Umbilical cord (tissue), 2 donors: ENCODE data around the gene MED17. TPM values are rescaled to one million over a fixed set of nuclear protein-coding genes. Genes with fewer than 3 reads are reported as not detected.
"Not testable (repeated sequence)": the region's sequence is repeated elsewhere in the genome, so short reads cannot be mapped to it uniquely, and the experiment has no call there.

Experiments
- DNase-seq: peaks from one replicate; pipeline ENCODE4 v3.0.0-alpha.2; 2015; ENCODE audit warnings: low spot score
- total RNA-seq: library from RNA; depleted of rRNA; stranded (reverse); fragments of >200 nt; gene quantifications from one replicate; pipeline ENCODE4 v1.2.3, GENCODE V29; 2014; ENCODE audit warnings: low replicate concordance; ENCODE audit not compliant: insufficient read depth

MED17 gene
- total RNA-seq, 1 donor from 2014 or later: 37.3 TPM

DNA sequence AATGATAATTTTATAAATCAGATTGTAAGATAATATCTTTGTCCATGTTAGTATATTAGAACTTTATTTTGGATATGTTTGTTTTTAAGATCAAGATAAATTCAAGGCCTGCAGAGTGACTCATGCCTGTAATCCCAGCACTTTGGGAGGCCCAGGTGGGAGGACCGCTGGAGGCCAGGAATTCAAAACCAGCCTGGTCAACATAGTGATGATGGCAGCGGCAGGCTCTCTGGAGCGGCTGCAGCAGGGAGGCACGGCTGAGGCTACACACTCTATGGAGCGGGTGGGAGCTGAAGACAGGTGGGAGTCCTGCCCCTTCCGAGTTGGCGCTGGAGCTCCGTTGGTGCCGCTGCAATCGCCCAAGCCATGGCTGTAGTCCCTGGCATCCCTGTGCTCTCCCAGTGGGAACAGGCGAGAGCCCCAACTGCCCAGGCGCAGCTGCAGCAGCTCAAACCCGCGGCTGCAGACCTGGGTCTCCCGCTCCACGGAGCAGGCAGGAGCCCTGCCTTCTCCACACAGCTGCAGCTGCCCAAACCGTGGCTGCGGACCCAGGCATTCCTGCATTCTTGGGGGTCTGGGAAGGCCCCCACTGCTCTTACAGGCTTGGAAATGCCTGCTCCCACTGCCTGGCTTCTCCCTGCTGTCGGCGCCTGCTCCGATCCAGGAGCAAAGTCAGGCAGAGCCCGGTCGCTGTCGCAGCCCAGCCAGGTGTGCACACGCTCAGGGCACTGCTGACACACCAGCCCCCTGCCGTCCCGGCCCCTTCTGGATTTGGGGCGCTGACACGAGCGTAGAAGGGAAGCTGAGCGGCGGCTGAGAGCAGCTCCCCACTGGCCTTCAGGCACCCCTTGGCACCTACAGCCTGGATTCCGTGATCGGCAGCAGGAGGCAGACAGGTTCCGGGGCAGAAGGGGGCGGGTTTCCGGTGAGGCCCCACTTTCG lies 25.9 kb upstream of the MED17 start:
- DNase-seq: no peak

DNA sequence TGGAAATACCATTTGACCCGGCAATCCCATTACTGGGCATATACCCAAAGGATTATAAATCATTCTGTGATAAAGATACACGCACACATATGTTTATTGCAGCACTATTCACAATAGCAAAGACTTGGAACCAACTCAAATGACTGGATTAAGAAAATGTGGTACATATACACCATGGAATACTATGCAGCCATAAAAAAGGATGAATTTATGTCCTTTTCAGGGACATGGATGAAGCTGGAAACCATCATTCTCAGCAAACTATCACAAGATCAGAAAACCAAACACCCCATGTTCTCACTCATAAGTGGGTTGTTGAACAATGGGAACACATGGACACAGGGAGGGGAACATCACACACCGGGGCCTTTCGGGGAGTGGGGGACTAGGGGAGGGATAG lies 25.0 kb upstream of the MED17 start:
- not testable (repeated sequence) for DNase-seq

DNA sequence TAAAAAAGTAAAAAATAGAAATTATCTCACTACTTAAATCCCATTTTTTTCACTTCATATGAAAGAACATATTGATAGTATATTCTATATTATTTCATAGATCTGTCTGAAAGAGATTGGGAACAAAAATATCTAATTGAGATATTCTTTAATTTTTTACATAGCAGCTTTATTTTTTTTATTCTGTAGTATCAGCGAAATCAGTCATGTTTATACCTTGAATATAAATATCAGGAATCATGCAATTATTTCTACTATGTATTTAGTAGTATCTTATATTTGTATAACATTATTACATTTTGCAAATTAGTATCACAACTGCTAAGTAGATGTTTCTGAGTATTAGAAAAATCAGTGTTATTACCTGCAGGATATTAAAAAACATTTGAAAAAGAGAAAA lies 22.2 kb upstream of the MED17 start:
- DNase-seq: no peak

DNA sequence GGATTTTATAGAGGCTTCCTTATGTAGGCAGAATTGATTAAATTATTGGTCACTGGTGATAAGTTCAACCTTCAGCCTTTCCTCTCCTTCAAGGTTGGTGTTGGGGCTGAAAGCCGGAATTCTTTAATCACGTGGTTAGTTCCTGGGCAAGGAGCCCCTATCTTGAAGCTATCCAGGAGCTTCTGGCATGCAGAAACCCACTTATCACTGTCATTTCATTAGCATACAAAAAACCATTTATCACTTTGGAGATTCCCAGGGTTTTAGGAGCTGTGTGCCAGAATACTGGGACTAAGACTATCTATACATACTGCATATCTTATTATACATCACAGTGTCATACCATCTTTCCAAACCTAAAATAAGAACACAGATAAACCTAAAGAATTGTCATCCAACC lies 18.5 kb upstream of the MED17 start:
- no peak for DNase-seq

DNA sequence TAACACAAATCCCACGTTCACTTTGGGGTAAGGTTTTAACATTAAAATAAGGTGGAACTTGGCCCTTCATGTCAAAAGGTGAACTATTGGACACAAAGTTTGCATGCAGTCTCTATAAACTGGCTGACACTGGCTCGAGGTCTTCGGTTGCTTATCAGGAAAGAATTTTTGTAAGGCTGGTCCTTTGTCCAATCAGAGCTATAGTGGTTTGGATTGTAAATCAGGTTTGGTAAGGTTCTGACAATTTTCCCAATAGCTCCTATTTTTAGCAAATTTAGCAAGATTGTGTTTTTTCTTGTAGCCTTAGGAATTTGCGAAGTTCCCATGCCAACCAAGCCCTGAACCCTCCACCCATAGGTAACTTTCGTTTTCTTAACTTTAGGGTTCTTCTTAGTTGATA lies 17.6 kb upstream of the MED17 start:
- DNase-seq: no peak

DNA sequence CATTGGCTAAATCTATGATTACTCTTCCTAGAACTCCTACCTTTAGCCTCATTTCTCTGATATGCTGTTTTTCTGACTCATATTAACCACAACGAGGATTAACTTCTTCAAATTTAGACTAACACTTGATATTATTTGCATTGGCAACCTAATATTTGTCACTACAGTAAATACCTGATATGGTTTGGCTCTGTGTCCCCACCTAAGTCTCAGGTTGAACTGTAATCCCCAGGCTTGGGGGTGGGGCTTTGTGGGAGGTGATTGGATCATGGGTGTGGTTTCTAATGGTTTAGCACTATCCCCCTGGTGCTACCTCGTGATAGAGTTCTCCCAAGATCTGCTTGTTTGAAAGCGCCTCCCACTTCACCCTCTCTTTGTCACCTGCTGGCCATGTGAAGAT lies 17.1 kb upstream of the MED17 start:
- no peak for DNase-seq

DNA sequence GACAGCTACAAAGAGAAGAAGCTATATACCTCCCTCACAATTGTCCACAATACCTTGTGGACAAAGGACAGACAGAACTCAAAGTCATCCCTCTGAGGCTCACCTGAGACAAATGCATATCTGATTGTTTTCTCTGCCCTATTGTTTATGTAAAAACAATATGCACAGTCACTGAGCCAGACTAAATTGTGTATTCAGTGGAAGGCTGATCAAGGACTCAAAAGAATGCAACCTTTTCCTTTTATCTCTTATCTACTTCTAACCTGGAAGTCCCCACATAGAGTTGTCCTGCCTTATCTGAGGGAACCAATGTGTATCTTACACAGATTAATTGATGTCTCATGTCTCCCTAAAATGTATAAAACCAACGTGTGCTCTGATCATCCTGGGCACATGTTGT lies 13.9 kb upstream of the MED17 start:
- no peak for DNase-seq

DNA sequence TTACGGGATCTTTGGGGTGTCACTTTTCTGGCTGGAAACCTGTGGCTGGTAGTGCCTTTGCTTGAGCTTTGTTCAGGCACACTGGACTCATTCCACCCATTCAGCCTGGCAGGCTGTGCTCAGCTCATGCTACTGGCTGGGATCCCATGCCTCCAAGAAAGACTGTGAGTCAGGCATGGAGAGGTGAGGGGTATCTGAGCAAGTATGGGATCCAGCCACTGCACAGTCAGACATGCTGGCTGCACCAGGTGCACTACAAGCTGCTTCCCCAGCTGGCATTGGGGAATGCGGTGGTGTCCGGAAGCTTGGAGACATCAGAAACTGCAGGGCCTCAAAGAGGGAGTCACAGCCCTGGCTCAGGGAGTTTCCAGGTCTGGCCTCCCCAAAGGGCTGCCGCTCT lies 12.0 kb upstream of the MED17 start:
- no peak for DNase-seq

DNA sequence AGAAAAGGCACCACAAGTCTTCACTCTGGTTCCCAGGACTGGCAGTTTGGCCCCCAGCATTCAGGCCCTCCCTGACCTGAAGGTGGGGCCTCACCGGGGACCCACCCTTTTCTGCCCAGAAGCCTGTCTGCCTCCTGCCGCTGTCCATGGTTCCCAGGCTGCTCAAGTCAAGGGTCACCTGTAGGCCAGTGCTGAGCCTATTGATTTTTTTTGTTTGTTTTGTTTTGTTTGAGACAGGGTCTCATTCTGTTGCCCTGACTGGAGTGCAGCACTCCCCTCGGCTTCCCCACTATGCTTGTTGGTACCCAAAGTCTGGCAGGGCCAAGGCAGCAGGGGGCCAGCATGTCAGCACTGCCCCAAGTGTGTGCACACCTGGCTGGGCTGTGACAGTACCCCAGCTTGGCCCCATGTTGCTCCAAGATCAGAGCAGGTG lies 11.0 kb upstream of the MED17 start:
- no peak for DNase-seq

DNA sequence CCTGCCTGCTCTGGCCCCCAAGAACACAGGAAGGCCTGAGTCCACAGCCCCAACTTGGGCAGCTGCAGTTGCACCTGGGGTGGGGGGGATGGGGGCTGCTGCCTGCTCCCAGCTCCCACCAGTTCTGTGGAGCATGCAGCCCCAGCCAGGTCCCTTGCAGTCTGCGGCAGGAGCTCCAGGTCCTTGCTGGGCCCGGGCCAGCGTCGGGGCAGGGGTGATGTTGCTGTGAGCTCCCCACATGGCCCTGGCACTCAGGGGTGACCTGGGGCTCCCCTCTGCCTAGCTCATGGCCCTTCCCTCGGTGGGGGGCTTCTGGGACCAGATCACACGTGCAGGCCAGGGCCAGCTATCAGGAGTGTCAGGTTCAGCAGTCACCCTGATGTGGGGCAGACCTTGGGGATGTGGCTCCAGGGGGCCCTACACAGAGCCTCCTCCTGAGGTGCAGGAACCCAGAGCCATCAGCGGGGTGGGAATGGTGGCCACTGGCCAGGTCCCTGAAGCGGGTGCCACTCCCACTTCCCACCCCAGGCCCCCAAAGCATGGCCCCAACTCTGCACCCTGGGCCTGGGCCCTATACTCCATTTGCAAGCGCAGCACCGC lies 10.4 kb upstream of the MED17 start:
- DNase-seq: no peak

DNA sequence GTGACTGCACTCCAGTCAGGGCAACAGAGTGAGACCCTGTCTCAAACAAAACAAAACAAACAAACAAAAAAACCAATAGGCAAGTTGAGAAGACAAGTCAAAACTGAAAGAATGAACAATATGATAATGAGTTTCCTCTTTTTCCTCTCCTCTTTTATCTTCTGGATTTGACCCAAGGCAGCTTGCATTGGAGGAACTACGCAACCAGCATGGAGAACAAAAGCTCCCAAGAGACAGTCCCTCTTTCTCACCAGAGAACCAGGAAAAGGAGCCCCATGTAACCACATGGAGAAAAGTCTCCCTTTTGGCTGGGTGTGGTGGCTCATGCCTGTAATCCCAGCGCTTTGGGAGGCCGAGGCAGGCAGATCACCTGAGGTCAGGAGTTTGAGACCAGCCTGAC lies 9.5 kb upstream of the MED17 start:
- not testable (repeated sequence) for DNase-seq

DNA sequence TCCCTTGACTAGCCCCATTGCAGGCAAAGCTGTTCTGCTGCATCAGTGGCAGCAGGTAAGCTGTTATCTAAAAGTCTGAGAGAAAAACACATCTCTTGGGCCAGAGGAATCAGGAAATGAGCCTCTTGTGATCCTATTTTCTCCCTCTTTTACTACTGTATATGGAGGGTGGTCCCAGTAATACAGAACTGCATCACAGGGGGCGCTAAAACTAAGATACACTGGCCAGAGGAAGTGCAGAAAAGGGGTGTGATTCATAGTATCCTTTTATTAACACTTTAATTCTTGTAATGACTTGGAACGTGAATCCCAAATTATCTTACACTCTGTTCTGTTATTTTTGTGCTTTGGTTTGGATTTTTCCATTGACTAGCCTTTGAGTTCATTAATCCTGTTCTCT lies 8.8 kb upstream of the MED17 start:
- no peak for DNase-seq

DNA sequence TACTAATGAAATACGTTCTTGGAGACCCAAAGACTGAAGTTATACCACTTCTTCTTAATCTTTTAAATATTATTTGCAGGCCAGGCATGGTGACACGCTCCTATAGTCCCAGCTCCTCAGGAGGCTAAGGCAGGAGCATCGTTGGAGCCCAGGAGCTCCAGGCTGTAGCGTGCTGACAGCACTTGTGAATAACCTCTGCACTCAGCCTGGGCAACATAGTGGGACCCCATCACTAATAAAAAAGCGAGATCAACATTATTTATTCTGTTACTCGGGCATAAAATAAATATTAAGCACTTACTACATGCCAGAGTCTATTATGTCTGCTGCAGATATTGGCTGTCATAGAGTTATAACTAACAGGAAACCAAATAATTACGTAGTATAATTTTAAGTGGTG lies 720 bp upstream of the MED17 start:
- no peak for DNase-seq

DNA sequence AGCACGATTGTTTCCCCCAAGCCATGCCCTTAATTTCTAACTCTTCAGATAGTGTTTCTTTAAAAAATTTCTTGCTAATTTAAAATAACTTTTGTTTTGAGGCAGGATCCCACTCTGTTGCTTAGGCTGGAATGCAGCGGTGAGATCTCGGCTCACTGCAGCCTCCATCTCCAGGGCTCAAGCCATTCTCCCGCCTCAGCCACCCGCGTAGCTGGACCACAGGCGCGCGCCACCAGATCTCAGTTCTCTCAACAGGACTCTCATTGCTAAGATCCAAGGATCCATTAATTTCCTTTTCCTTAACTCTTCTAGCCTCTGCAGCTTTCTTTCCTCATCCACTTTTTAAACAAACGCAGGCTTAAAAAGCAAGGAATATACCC lies 327 bp upstream of the MED17 start:
- DNase-seq: no peak

DNA sequence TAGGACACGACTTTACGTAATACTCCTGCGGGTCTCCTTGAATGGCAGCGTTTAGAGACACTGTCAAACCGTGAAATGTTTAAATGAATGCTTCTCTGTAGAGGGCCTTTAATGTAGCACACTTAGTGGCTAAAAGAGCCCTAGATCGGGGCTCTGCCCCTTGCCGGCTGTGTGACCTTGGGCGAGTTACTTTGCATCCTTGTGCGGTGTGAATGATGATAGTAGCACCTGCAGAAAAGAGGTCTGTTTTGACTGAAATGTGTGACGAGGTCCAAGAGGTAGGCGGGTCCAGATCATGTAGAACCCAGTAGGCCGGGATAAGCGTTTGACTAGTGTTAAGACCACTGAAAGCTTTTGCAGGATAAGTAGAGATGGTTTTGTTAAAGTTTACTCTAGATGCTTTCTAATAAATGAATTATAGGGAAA lies 866 bp downstream of the MED17 start:
- no peak for DNase-seq

DNA sequence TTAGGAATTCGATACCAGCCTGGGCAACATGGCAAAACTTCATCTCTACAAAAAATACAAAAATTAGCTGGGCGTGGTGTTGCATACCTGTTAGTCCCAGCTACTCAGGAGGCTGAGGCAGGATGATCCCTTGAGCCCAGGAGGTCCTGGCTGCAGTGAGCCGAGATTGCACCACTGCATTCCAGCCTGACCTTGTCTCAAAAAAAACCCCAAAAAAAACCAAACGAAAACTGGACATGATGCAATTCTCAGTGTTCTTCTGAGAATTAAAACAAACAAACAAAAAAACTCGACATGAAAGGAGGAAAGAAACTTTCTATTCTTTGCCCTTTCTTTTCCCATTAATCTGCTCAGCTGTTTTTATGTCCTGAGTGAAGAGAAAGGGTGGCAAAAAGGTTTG lies 7.4 kb downstream of the MED17 start:
- DNase-seq: no peak

DNA sequence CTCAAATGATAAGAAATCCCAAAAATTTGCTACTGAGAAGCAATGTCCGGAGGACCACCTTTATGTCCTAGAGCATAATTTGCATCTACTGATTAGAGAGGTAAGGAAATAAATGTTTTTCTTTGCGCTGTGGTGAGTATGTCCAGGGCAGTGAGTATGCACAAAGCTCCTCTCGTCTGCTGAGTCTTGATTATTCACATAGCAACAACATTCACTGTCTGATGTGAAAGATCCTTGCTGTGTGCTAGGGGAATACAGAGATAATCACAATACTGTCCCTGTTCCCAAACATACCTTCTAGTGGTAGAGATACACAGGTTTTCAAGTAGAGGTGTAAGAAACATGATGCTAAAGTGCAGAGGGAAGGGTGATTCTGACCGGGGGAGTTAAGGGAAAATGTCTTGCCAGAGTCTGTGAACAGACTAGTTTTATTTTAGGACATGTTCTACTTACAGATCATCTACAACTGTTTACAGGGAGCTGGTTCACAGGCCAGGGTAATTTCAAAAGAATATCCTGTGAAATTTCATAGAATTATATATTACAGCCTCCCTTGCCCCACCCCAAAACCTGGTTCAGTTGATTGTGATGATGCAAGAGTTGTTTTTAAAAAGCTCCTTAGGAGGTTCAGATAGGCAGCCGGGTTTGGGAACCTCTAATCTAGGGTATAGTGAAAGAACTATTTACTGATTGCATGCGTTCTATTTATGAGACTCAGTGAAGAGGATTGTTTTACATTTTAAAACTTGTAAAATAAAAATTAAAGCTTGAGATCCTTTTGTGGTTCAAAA lies 12.6 kb downstream of the MED17 start:
- DNase-seq: no peak

DNA sequence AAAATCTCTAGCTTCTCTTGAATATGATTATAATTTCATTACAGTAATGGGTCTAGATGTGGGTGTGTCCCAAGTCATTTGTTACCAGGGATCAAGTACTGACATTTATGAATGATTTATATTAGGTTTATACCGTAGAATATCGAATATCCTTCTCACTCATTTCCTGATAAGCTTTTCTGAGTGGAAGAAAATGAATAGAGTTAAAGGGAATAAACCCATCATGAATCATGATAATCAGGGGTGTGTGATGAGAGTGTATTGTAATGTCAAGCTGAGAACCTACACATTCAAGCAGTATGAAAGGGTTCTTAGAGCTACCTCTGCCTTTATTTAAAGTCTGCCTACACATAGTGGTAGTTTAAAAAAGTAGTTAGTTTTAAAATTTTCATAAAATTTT lies 17.3 kb downstream of the MED17 start:
- DNase-seq: no peak

DNA sequence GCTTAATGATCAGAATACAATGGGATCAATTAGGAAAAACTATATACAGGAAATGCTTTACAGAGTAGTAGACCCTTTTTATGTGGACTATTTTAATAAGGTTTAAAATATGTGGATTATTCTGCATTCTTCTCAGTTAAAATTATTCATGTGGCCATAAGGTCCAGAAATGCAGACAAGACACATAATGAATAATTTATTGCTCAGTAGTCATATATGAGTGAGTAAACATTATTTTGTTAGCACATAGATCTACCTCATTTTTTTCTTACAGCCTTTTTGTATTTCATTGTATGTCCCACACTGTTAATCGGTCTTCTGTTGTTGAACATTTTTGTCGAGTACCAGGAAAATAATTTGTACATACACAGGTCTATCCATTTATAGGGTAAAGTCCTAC lies 20.8 kb downstream of the MED17 start:
- DNase-seq: no peak

DNA sequence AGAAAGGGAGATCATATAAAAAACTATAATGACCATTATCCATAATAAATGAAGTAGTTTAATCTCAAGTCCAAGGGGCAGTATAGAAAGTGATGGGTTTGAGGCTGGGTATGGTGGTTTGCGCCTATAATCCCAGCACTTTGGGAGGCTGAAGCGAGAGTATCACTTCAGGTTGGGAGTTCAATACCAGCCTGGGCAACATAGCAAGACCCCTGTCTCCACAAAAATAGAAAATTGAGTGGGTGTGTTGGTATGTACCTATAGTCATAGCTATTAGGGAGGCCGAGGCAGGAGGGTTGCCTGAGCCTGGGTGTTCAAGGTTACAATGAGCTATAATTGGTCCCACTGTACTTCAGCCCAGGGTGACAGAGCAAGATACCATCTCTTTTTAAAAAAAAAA lies 23.9 kb downstream of the MED17 start:
- no peak for DNase-seq

DNA sequence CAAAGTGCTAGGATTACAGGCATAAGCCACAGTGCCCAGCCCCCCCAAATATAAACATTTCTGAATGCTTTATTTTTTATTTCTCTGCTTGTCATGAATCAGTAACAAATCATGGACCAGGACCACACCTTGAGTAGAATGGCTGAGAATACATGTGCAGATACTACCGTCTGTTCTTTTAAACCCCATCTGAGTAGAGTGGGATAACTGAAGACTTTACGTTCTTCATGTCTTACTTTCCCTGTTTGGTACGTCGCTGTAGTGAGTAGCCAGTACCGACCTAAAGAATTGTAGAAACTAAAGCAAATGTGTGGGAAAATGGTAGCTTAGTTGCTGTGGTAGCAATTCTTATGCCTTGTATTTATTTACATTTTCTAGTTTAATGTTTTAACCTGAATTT lies 29.9 kb downstream of the MED17 start:
- DNase-seq: no peak

DNA sequence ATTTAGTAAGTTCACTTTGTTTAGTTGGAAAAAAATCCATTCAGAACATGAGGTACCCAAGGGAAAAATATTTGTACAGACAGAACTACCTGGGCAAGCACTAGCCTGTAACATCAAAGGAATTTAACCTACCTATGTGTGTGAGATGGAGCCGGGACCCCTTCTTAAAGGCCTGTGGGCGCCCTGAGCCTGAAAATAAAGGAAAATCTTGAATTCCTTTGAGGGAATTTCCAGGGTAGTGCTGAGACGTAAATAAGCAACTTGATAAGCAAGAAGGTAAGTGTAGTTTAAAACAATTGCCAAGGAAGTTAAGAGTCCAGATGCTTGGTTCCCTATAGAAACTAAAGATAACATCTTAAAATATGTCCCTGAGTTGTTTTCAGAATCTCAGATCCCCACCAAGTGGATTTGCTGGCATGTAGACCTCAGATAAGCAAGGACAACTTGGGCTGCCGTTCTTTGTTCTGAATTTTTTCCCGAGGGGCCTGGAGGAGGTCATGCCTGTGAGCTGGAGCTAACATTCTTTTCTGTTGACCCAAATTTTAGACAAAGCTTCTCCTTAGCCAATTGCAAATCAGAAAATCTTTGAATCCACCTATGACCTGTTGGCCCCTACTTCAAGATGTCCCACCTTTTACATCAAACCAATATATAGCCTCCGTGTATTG lies 31.0 kb downstream of the MED17 start:
- DNase-seq: no peak
